Left colon (tissue), 2 donors: ENCODE results near the gene CIDEA. TPM values are rescaled to one million over a fixed set of nuclear protein-coding genes. Genes with fewer than 3 reads are reported as not detected.

Experiments used
- total RNA-seq, 2 donors: library from RNA; stranded (reverse); fragmentation: NEBNext Ultra II Directional; extraction: Animal tissue kit (Norgen Biotek cat#: 25700); gene quantifications; one replicate each; pipeline ENCODE4 v1.2.1, GENCODE V29; 2021
- donor health status: DM: no; HTN: no; CAD: no.
- donor health status: DM: yes; HTN: yes; CAD: no.

The CIDEA gene
- total RNA-seq, 2 donors from 2014 or later: 0.34 TPM; not detected in 1

Other genes starting within 250 kb of the CIDEA start
- gene ANKRD62, start 160.5 kb upstream of the CIDEA start, total RNA-seq: under 1 TPM; 0.37 to 0.73 TPM
- 10 to 100 TPM in 1 of 2 donors, 1 to 10 TPM in 1; 8.3 to 29.8 TPM for gene TUBB6, start 53.9 kb downstream of the CIDEA start, total RNA-seq
- 100 to 1,000 TPM; 107 to 108 TPM for gene AFG3L2, start 122.9 kb downstream of the CIDEA start, total RNA-seq
- 1 to 10 TPM; 1.3 to 2.1 TPM for gene PRELID3A, start 153.6 kb downstream of the CIDEA start, total RNA-seq